LNCAP (cell line): Measurements from ENCODE around the gene FLNA.

Experiments used
- CTCF ChIP-seq: fragments of 450-650 bp; IDR thresholded peaks from 2 replicates; pipeline ENCODE4 v1.5.1; 2017; ENCODE audit warnings: mild to moderate bottlenecking

FLNA gene

GRCh38 chrX:154317391-154317995, 56.9 kb downstream of the FLNA start:
- TF ChIP-seq CTCF, result peak; percentile 28; the same call in 1 of the 2 replicates

GRCh38 chrX:154315416-154315815, 59.0 kb downstream of the FLNA start:
- no peak for TF ChIP-seq CTCF

GRCh38 chrX:154313147-154313546, 61.3 kb downstream of the FLNA start:
- no peak for TF ChIP-seq CTCF

- no peak for TF ChIP-seq CTCF
Measured at GRCh38 chrX:154312116-154312515, 62.3 kb downstream of the FLNA start.

- TF ChIP-seq CTCF, result no peak
Measured at GRCh38 chrX:154310616-154311536, 63.6 kb downstream of the FLNA start.

GRCh38 chrX:154309041-154309775, 65.2 kb downstream of the FLNA start:
- no peak for TF ChIP-seq CTCF

- peak; percentile 66 for TF ChIP-seq CTCF
Measured at GRCh38 chrX:154308108-154308946, 66.1 kb downstream of the FLNA start.
